GM12892 (cell line): ENCODE data around the gene FGGY.

Source experiments
- POLR2A ChIP-seq: IDR thresholded peaks from 2 replicates; pipeline ENCODE4 v1.6.1; 2011; ENCODE audit warnings: low read depth, low read length, control low read depth
- POLR2AphosphoS5 ChIP-seq: IDR thresholded peaks from 2 replicates; pipeline ENCODE4 v1.6.1; 2011; ENCODE audit warnings: low read depth, low read length, control low read depth

- TF ChIP-seq POLR2A (no peak), POLR2AphosphoS5 (no peak)
These were observed 71.2 kb downstream of the FGGY start for GRCh38 chr1:59368008-59368670.
